GM21576 (cell line): ENCODE measurements around the gene UQCC3.
"Not testable (repeated sequence)": the region's sequence is repeated elsewhere in the genome, so short reads cannot be mapped to it uniquely, and the experiment has no call there.

ENCODE experiments used
- ATAC-seq: cut with Tn5 transposase; IDR thresholded peaks from one replicate; pipeline ENCODE4 v1.9.1; 2021; ENCODE audit warnings: mild to moderate bottlenecking, moderate library complexity; ENCODE audit not compliant: unreplicated experiment

UQCC3 gene

DNA sequence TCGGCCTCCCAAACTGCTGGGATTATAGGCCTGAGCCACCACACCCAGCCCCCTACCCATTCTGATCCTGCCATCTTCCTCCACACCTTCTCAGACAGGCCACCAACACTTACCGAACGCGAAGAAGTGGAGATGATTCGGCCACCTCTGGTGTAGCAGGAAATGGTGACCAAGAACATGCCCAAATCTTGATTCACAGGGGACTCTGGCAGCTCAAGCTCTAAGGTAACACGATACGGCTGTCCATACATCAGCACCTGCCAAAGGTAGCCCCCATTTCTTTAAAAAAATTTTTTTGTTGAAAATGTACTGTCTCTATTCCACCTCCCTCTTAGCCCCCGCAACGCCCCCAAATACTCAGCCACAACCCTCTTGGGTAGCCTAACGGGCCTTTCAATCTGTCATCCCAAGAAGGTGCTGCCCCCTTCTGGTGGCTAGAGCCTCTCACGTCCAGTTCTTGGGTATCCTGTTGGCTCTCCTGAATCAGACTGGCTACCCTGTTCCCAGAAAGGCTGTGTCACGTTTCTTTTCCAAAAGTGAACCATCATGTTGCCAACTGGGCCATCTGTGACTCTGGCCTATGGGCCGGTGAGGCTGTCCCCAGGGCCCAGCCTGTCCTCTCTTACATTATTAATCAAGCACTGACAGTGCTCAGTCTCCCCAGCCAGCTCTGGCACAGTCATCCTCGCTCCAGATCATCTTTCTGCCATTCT is 23.1 kb downstream of the UQCC3 start:
- no peak for ATAC-seq

DNA sequence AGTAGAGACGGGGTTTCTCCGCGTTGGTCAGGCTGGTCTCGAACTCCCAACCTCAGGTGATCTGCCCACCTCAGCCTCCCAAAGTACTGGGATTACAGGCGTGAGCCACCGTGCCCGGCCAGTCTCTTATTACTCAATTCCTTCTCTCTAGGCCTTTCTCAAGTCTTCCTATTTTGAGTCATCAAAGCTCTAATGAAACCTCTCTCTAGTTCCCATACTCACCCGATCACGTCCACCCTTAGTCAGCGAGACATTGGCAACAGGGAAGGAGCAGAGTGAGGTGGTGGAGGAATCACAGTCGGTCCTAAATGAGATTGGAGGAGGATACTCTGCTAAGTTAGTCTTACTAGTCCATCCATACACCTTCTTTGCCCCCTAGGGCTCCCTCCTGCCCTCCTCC is 30.8 kb downstream of the UQCC3 start:
- no peak for ATAC-seq

DNA sequence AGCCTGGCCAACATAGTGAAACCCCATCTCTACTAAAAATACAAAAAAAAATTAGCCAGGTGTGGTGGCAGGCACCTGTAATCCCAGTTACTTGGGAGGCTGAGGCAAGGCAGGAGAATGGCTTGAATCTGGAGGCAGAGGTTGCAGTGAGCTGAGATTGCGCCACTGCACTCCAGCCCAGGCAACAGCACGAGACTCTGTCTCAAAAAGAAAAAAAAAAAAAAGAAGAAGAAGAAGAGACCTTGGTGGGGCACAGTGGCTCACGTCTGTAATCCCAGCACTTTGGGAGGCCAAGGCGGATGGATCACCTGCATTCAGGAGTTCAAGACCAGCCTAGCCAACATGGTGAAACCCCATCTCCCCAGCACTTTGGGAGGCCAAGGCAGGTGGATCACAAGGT is 32.4 kb downstream of the UQCC3 start:
- not testable (repeated sequence) for ATAC-seq

- ATAC-seq = no peak
Observed at GRCh38 chr11:62705413-62705812, 33.9 kb downstream of the UQCC3 start.

- peak; percentile 47 for ATAC-seq
Observed at GRCh38 chr11:62705880-62706849, 34.7 kb downstream of the UQCC3 start.

DNA sequence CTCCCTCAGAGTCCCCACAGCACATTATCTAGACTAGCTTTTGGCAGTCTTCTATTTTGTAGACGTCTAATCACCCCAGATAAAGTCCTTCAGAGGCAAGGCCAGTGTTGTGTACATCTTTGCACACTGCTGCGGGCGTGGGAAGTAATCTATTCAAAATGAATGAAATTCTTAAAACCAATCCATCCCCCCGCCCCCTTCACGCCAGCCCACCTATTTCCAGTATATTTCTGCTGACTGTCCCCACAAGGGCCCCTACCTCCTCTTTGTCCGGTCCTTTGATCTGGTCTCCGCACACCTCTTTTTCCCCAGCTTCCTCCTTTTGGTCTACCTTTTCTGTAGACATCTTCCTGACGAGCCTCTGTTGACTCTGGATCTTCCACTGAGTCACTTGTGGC is 35.4 kb downstream of the UQCC3 start:
- ATAC-seq = no peak

DNA sequence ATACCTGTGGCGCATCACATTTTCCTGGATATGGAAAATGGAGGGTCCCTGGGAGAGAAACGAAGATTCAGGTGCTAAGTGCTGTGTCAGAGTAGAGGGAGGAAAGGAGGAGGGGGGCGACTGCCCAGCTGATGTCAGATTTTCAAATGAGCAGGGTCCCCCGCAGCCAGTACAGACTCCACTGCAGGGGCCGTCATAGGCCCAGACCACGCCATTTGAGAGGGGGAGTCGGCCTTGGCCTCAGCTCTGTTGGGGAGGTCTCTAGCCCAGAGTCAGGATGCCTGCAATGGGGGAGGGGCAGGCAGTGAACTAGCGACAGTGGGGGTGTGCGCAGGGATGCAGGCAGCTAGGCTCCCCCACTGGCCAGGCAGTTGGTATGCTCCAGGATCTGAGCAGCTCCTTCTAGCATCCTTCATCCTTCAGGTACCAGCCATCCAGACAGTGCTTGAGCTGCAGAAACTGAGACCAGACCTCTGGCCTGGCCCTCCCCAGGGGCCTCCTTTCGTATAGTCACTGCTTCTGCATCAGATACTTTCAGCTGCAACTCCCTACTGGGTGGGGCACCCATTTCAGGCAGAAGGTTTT is 35.9 kb downstream of the UQCC3 start, which contains the start of the genes BSCL2 and GNG3:
Gene BSCL2, minus strand, starts transcription at position 148 of the 585 bp plus-strand sequence. CDS start 229 bp downstream, outside the sequence.
Gene GNG3, plus strand, starts transcription at position 400 of the 585 bp plus-strand sequence. CDS start 620 bp downstream, outside the sequence.
- ATAC-seq = no peak

GRCh38 chr11:62708392-62708791 is 36.9 kb downstream of the UQCC3 start:
- ATAC-seq = no peak

DNA sequence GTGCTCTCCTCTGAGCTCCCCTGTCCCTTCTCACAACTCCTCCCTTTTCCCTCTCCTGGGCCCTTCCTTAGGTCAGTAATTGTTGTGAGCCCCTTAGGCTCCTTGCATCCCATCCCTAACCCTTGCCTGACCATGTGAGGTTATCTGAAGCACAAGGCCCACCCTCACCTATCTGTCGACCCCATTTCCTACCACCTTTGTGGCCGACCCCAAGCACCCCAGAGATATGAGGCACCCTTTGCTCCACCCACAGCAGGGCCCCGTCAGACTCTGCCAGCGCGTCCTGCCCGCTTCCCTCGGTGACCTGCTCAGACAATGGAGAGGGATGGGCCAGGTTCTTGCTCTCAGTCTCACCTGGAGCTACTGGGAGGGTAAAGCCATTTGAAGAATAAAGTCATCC is 37.3 kb downstream of the UQCC3 start:
- no peak for ATAC-seq

- peak; percentile 59 for ATAC-seq
Observed at GRCh38 chr11:62709247-62710000, 38.0 kb downstream of the UQCC3 start.

- no peak for ATAC-seq
Observed at GRCh38 chr11:62710001-62710345, 38.5 kb downstream of the UQCC3 start.

- ATAC-seq = no peak
Observed at GRCh38 chr11:62712276-62712812, 40.9 kb downstream of the UQCC3 start.

DNA sequence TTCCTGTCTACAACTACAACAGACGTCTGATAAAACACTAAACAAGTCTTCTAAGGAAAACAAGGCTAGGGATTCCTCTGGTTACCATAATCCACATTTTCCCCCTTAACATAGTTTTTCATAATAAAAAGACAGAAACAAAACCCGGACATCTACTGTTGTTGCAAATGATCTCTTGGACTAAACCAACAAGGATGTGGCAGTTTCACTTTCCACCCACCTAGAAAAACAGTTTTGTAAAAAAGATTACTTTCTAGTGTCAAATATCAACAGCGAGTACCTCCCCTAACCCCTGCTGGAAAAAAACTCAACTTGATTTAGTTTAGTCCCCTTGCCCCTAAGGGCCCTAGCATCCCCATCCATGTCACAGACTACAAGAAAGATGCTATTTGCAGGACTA is 41.4 kb downstream of the UQCC3 start:
- no peak for ATAC-seq

GRCh38 chr11:62713343-62713742 is 41.9 kb downstream of the UQCC3 start:
- ATAC-seq = no peak

DNA sequence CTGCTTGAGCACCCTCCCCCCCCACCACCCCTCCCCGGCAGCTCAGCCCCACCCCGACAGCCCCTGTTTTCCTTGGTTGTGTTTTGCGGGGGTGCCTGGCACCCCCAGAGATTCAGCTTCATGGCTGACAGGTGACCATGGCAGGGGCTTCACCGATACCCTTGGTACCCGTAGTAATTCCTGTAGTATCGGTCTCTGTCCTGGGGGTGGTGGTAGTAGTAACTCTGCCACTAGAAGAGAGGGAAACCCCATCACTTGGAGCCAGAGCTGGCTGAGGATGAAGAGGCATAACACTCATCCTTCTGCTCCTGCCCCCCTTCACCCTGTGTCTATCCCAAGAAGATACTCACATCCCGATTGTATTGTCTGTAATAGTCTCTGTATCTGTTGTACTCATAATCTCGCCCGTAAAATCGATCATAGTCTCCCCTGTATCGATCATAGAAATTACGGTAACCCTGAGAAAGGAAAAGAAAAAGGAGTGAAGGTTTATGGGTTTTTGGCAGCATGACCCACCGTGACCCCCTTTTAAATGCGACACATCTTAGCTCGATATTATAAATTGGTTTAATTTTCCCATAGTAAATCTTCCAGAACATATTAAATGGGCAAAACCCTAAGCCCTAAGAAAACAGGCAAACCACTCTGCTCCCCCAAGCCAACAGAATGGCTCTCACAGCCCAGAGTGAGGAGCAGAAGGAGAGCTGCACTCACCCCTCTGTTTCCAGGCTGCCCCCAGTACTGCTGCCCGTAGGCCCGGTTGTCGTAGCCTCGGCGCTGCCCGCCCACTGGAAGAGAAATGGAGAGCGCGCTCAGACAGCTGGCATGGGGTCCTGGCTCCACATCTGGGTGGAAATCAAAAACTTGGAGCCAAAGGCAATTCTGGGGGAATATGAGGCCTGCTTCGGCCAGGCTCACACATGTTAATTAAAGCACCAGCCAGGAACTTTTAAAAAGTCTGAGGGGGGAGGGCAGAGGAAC is 44.0 kb downstream of the UQCC3 start:
- no peak for ATAC-seq

- no peak for ATAC-seq
Observed at GRCh38 chr11:62716206-62716605, 44.7 kb downstream of the UQCC3 start.

DNA sequence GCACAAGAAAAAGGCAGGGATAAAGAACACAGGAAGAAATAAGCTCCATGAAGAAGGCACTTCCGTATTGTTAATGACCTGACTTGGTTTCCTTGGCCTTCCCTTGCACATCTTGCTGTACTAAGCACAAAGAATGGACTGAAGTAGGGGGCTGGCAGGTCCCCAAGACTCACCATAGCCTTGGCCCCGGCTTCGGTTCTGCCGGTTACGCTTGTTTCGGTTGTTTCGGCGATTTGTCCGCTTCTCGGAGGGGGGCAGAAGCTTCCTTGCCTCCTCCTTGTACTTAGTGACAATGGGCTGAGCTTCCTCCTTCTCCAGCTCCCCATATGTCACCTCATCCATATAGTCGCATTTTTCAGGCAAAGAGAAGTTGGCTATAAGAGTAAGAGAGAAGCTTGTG is 45.3 kb downstream of the UQCC3 start:
- ATAC-seq = no peak

DNA sequence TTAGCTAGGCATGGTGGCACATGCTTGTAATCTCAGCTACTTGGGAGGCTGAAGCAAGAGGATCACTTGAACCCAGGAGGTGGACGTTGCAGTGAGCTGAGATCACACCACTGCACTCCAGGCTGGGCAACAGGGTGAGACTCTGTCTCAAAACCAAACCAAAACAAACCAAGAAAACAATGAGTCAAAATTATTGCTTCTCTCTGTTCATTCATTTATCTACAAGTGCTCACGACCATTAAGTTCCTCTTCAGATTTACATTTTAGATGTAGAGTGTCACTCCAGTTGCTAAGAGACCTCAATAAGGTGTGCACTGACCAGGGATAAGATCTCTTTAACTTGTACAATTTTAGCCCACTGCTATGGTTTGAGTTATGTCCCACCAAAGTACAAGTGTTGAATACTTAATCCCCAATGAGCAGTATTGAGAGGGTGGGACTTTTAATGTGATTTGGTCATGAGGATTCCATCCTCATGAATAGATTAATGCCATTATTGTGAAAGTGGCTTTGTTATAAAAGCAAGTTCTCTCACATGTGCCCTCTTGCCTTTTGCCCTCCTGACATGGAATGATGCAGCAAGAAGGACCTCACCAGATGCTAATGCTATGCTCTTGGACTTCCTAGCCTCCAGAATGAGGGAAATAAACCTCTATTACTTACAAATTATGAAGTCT is 48.0 kb downstream of the UQCC3 start:
- no peak for ATAC-seq

GRCh38 chr11:62721994-62722393 is 50.5 kb downstream of the UQCC3 start:
- ATAC-seq = no peak
